ENCODE data around the gene ARHGAP8.
"Not testable (repeated sequence)": the region's sequence is repeated elsewhere in the genome, so short reads cannot be mapped to it uniquely, and the experiment has no call there.

ARHGAP8 gene

DNA sequence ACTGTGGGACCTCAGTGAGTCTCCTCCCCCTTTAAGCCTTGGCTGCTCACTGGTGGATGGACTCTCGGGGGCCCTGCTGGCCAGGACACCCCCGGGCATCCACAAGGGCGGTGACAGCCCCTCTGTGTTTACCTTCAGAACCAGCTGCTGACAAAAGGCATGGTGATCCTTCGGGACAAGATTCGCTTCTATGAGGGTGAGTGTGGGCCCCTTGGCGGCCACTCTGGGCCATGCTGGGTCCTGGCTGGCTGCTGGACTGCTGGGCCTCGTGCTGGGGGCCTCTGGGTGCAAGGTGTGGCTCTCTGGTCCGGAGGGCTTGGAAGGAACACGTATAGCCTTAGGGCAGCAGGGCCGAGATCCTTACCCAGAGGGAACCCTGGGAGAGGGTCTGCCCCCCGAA, 25.9 kb upstream of the ARHGAP8 start:
- no peak for DNase-seq

DNA sequence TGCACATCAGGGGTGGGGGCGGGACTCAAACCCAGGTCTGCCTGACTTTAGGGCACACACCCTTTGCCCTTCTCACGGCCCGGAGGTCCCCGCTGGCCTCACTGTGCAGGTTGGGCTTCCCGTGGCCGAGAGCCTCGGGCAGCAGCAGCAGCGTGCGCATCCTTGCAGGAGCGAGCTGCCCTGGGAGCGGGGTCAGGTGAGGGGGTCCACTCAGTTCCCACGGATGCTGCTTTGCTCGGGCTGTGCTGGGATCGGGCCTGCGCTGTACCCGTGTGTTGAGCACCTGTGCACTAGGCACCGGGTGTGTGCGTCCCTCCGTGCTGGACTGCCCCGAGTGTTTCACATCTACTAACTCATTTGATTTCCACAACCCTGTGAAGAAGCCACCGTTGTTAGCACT, 25.2 kb upstream of the ARHGAP8 start:
- DNase-seq = no peak

DNA sequence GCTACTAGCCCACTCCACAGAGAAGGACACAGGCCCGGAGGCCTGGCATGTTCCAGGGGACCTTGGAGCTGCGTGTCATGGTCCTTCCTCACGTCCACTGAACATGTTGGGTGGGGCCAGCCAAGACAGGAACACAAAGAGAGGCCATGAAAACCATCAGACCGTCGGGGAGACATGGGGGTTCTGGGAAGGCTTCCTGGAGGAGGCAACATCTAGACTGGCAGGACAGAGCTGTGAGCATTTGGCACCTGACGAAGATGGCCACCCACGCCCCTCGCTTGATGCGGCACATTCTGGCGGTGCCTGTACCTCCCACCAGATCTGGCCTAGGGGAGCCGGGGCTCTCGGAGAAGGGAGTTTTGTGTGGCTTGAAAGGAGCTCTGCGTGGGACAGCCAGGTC, 24.7 kb upstream of the ARHGAP8 start:
- DNase-seq = no peak

DNA sequence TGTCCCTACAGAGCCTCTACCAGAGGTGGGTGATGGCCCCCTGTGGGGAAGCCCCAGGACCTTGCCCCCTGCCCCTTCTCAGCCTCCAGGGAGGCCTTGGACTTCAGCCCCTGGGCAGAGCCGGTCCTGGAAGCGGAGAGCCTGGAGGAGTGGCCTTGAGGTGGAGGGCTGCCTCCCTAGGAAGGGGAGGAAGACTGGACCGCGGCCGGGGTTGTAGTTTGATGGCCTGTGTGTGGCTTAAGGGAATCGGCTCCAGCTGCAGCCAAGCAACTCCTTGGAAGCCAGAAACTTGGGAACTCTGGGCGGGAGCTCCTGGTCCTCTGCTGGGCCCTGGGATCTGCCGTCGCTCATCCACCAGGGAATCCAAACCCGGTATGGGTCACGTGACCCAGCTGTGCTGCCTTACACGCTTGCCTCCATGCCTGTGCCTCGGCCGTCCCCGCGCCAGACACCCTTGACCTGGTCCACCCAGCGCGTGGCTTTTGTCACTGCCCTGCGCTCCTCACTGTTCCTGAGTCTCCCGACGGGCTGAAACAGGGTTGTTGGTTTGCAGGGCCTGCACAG, 23.5 kb upstream of the ARHGAP8 start:
- DNase-seq = no peak

DNA sequence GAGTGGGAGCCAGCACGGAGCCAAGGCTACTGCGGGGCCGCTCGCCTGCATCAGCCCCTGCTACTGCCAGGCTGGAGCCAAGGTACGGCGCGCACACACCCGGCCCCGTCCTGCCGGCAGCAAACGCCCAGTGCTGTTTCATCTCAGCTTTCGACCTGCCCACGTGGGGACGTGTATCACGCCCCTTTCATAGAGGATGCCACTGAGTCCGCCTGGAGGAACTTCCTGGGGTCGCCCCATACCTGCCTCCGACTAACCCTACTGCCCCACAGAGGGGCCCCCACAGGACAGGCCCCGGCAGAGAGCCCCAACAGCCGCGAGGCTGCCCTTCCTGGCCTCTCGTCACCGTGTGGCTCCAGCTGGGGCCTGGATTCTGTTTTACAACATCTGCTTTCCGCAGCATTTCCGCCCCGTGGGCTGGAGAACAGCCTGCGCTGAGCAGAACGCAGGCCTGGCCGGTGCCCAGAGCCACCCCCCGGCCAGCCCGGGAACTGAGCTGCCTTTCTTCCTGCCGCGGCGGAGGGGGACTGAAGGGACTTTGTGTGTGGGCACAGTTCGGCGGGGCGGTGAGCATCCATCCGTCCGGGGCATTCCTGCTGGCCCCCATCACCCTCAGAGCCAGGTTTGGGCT, 22.9 kb upstream of the ARHGAP8 start:
- DNase-seq = no peak

DNA sequence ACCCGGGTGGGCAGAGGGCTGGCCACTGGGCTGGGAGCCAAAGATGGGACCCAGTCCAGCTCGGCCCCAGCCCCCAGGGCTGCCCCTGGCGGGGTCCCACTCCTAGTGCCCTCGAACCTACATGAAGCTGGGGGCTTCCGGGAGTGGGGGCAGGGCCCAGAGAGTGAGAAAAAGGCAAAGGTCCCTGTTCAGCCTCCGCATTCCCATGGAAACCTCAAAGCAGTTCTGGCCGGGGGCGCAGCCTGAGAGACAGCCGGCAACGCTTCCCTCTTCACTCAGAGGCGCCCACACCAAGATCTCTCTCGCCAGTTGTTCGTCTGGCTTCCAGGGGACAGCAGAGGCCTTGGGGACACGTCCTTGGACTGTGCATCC, 22.4 kb upstream of the ARHGAP8 start:
- DNase-seq = no peak

DNA sequence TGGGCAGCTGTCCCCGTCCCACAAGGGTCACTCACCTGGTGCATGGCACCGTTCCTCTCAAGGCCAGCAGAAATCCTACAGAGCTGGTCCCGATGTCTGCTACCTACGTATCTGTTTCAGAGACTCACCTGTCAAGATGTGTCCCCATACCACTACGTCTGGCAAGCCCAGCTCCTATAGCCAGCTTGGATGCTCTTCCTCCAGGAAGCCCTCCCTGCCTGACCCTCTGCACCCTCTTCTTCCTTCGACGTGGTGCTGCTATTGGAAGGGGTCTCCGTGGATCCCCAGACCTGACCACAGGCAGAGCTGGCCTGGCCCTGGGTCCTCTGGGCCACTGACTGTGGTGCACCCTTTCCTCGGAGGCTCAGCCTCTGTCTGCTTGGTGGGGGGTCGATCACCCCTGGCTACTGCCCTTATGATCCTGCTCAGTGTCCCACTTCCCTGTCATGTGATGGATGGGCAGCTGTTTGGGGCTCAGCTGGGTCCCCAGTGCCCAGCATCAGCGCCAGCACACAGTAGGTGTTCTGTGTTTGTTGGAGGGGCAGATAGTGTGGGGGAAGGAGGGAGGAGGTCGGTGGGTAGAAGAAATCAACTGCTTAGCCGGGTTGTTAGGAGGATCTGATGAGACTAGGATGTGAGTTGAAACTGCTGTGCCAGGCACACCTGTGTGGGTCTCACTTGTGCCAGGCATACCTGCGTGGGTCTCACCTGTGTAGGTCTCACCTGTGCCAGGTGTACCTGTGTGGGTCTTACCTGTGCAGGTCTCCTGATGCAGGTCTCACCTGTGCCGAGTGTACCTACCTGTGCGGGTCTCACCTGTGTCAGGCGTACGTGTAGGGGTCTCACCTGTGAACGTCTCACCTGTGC, 21.7 kb upstream of the ARHGAP8 start:
- no peak for DNase-seq

DNA sequence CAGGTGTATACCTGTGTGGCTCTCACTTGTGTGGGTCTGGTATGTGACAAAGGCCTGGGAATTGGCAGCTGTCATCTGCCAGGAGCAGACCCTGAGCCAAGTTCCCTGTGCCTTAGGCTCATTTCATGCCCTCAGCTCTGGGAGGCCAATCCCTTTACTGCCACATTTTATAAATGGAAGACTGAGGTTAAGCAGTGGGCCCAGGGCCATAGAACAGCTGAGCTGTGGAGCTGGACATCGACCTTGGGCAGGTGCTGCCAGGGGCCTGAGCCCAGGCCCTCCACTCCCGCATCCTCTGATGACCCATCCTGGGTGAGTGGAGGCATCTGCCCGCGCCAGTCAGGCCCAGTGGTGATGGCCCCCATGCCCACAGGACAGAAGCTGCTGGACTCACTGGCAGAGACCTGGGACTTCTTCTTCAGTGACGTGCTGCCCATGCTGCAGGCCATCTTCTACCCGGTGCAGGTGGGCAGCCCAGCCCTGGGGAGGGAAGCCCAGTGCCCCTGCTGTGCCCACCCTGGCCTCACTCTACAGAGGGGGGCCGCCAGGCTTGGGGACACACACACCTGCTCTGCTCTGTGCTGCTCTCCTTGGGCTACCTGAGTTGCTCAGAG, 20.9 kb upstream of the ARHGAP8 start:
- DNase-seq = no peak

DNA sequence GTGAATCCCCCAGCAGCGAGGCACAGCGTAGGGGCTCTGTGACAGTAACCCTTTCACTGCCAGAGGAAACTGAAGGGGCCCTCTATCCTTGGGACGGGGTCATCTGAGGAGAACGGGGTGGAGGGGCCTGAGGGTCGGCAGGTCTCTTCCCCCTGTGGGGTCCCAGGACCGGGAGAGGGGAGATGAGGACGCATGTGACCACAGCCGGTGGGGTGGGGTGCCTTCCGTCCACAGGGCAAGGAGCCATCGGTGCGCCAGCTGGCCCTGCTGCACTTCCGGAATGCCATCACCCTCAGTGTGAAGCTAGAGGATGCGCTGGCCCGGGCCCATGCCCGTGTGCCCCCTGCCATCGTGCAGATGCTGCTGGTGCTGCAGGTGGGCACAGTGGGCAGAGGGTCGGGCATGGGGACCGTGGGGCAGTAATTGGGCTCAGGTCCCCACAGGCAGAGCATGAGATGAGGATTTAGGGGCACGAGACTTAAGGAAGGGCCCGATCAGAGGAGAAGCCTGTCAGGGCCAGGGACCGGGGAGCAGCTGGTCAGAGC, 20.3 kb upstream of the ARHGAP8 start:
- no peak for DNase-seq

DNA sequence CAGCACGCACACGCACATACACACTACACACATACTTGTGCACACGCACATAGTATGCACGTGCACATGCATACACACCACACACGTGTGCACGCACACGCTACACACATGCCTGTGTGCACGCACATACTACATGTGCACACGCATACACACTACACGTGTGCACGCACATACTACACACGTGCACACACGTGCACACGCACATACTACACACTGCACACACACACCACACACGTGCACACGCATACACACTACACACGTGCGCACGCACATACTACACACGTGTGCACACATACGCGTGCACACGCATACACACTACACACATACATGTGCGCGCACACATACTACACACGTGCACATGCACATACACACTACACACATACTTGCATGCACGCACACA, 19.7 kb upstream of the ARHGAP8 start:
- DNase-seq = no peak

DNA sequence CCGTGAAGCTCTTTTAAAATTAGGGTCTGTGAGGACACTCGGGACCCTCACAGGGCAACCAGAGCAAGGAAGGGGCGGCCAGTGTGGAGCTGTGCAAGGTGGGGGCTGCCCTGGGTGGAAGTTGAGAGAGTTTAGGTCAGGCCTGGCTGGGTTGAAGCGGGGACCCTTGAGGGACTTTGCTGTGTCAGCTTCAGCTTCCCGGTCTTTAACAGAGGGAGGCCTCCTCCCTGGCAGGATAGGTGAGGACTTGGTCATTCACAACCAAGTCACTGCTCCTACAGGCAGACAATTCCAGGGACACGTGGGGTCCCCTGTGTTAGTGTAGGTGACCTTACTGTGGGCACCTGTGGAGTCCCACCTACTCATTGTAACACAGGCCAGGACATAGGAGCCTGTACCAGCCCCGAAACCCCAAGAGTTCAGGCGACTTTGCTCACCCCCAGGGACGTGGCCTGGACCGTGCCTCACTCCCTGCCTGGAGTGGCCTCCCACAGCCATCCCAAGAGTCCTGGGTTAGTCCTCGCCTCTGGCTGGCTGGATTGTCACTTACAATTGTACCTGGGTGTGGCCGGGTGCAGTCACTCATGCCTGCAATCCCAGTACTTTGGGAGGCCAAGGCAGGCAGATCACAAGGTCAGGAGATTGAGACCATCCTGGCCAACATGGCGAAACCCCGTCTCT, 18.8 kb upstream of the ARHGAP8 start:
- DNase-seq = no peak

DNA sequence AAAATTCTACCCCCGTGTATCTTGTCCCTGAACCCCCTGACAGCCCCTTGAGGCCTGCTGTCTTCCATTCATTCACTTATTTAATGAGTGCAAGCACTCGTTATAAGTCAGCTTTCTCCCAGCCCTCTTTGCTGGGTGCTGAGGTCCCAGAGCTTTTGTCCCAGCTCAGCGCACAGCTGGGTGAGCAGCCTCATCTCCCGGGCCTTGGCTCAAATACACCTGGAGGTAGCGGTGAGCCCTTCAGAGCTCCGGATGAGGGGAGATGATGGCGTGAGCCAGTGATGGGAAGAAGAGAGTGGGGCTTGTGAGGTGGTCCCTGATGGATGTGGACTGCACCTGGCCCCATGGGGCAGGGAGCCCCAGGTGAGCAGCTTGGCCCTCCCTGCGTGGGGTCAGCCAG, 18.1 kb upstream of the ARHGAP8 start:
- no peak for DNase-seq

DNA sequence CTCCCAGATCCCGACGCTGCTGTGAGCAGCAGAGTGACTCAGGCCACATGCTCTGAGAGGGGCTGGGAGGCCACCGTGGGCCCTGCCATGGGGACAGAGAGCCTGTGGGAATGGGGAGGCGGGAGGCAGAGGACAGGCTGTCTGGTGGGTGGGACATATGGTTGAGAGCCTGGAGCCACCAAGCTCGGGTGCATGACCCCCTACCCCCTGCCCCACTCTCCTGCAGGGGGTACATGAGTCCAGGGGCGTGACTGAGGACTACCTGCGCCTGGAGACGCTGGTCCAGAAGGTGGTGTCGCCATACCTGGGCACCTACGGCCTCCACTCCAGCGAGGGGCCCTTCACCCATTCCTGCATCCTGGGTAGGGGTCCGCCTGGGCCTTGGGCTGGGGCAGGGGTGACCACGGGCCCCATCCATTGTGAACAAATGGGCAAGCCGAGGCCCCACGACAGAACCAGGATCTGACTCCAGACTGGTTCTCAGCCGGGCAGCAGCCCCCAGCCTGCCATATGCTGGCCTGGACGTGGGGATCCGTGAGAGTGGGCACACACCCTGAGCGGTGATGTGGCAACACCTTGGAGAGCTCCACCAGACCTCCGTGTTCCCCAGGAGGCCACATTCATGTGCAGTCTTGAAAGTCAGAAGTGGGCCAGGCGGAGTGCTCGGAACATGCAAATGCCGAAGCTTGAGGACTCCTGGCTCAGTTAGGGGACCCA, 17.4 kb upstream of the ARHGAP8 start:
- DNase-seq = no peak

DNA sequence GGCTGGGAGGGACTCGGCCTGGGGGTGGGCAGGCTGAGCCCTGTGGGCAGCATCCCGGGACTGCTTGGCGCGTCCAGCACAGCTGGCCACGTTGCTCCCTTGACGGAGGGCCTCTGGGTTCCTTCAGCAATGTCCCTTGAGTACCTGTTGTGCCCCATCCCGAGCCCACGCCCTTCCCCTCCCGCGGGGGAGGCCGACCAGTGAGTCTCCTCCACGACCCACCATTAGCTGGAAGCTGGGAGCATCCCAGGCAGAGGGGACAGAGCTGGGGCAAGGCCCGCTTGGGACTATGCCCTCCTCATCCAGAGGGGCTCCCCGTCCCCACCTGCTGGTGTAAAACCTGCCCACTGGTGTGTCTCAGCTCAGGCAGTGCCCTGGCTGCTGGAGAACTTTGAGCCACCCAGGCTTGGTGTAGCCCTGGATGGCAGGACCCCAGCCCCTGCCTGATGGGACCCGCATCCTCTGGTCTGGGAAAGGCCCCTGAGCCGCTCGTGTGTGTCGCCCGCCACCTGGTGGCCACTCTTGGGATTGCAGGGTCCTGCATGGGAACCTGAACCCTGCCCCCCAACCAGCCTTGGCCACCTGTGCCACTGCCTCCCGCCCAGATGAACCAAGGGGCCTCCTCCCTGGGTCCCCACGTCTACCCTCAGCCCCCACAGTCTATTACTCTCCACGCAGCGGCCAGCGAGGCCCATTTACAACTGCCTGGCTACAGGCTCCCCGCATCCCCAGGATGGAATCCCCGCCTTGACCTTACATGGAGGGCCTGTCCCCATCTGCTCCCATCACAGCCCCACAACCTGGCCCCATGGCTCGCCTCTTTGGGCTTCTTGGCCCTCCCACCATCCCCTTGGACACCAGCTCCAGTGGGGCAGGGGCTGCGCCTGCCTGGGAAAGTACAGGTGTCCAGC, 16.6 kb upstream of the ARHGAP8 start:
- peak; percentile 89 for DNase-seq

DNA sequence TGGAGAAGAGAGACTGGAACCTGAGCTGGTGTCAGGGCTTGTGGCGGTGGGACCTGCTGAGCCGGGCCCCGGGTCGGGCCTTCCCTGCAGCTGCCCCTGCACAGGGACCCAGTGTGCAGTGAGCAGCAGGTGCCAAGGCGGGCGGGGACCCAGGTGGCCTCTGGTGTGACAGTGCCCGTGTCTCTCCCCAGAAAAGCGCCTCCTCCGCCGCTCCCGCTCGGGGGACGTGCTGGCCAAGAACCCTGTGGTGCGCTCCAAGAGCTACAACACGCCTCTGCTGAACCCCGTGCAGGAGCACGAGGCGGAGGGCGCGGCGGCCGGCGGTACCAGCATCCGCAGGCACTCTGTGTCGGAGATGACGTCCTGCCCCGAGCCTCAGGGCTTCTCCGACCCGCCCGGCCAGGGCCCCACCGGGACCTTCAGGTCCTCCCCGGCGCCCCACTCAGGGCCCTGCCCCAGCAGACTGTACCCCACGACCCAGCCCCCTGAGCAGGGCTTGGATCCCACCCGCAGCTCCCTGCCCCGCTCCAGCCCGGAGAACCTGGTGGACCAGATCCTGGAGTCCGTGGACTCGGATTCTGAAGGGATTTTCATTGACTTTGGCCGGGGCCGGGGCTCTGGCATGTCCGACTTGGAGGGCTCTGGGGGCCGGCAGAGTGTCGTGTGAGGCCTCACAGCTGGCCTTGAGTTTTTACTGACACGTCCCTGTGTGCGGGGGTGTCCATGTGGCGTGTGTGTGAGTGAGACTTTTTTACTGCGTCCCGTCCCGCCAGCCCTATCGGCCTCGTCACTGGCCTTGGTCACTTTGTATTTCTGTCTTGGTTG, 15.6 kb upstream of the ARHGAP8 start:
- DNase-seq = no peak

DNA sequence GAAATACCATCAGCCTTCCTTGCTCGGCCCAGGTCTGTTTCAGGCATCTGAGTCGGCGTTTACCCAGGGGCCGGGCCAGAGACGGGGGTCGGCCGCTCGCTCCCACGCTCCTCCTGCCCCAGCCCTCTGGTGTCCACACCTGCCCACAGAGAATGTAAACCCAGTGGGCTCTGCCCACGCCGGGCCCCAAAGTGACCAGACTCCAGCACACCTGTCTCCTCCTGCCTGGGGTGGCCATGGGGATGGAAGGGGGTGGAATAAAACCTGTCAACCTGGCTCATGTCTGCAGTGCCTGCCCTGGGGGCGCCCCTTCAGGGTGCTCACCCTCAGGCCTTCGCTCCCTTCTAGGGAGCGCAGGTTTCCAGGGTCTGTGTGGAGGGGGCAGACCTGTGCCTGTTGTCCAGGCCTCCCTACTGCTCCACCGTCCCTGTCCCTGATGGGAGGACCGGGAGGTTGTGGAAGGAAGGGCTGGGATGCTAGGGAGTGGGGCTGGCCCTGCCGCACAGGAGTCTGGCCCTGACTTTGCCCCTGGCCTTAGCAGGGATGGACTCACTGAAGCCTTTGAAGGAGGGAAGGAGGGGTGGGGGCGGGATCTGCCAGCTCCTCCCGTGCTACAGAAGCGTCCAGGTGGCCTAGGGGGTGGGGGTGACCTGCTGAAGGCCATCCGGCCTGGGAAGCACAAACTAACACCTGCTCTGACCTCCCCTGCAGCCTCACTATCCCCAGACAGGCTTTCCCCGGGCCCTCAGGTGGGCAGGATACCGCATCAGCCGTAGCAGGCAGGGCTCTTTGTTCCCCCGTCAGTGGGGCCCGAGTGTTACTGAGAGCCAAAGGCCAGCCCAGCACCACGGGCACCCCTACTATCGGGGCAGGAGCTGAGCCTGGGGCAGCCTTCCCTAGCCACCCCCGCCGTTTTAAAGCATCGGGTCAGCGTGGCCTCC, 14.7 kb upstream of the ARHGAP8 start:
- no peak for DNase-seq

DNA sequence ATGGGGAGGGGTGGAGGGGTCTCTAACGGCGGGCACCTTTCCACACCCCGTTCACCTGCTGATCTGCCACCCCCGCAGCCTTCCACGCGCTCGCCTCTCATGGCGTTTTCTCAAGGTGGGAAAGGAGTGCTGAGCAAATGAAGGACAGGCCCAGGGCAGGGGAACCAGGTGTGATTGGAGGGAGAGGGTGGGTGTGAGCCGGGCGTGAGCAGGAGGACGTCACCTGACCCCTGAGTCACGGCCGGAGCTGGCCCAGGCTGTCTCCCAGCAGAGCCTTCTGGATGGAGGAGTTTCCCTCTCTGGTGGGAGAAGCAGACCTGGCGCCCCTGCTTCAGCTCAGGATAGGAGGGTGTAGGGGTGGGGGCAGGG, 14.0 kb upstream of the ARHGAP8 start:
- DNase-seq = no peak

DNA sequence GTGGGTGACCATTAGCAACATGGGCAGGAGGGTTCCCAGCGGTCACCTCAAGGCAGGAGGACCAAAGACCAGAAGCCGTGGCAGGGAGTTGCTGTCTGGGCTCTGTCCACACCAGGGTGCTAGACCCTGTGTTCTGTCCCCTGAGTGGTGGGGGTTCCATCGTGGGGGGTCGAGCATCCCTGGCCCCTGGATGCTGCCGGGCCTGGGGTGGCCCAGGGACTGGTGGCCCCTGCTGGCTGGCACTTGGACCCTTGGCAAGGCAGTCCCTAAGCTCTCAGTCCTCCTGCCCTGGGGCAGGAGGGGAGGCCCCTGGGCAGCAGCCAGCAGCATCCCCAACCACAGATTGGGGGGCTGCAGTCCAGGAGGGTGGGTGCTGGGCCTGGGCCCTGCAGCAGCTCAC, 13.4 kb upstream of the ARHGAP8 start:
- no peak for DNase-seq

DNA sequence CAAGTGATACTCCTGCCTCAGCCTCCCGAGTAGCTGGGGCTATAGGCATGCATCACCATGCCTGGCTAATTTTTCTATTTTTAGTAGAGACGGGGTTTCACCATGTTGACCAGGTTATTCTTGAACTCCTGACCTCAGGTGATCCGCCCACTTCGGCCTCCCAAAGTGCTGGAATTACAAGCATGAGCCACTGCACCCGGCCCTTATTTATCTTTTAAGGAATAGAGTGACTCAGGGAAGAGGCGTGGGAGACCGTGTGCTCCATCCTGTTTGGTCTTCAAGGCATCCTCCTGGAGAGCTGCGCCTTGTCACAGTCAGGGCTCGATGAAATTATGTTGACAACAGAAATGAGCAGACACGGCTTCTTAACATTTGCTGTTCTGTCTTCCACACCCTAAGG, 12.7 kb upstream of the ARHGAP8 start:
- not testable (repeated sequence) for DNase-seq

Data from T-helper 9 cell (primary cell).